ENCODE measurements around the gene COMP.

COMP gene

DNA sequence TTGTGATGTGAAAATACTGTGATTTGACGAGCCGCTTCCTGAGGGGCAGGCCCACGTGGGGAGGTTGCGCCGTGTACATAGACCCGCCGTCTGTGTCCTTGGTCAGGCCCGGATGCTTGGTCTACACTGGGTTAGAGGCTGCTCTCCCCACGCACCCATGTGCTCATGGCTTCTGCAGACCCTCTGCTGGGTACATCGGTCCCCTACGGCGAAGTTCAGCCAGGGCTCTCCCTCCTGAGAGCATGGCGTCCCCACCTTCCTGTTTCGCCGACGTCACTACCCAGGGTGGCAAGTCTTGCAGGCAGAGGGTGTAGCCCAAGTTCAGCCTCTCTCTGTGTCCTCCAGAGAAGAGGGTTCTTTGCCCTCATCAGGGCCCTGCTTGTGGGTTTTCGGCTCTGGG lies 11.0 kb downstream of the COMP start:
- H3K4me3 ChIP-seq (ENCODE audit: control insufficient read depth in 1 of 7, extremely low read depth in 1 of 7, insufficient read depth in 4 of 7, low read depth in 2 of 7, low read length in 6 of 7), result no peak overlapping the region
- peaks cover 0 to 24% (median 2%) of the 10 kb centered on the region in 5 experiments for H3K27me3 ChIP-seq (replicated peaks in 2 of 5; ENCODE audit: control insufficient read depth in 4 of 5, insufficient read depth in 5 of 5, low read length in 4 of 5)
- H3K36me3 ChIP-seq (ENCODE audit: control insufficient read depth in 4 of 4, insufficient read depth in 4 of 4, low read length in 3 of 4), result no peaks in the 10 kb centered on the region
- H3K27ac ChIP-seq (ENCODE audit: insufficient read depth in 1 of 2, low read depth in 1 of 2, low read length in 2 of 2, poor library complexity in 1 of 2, severe bottlenecking in 2 of 2), result no peak overlapping the region
- CTCF ChIA-PET, result interaction anchor here (1.5 kb wide), 1 partner anchor 67 kb away, joined by 4 read pairs; no protein-coding TSS in a partner anchor
- POLR2A ChIA-PET, result no interaction called here
- peaks cover 0 to 4% (median under 1%) of the 10 kb centered on the region in 4 experiments for H3K4me1 ChIP-seq (ENCODE audit: control extremely low read depth in 1 of 4, control insufficient read depth in 4 of 4, insufficient read depth in 4 of 4, low read length in 3 of 4)
- H3K9me3 ChIP-seq (ENCODE audit: control extremely low read depth in 1 of 5, control insufficient read depth in 4 of 5, insufficient read depth in 2 of 5, low read depth in 1 of 5, low read length in 4 of 5), result no peaks in the 10 kb centered on the region
- no peak for DNase-seq
- 97% methylated on average over 17 of the region's 17 CpGs for WGBS (ENCODE audit: insufficient coverage)

GRCh38 chr19:18778826-18779495 lies 12.1 kb downstream of the COMP start:
- H3K27me3 ChIP-seq (replicated peaks in 2 of 5; ENCODE audit: control insufficient read depth in 4 of 5, insufficient read depth in 5 of 5, low read length in 4 of 5), result peaks cover 0 to 13% (median 2%) of the 10 kb centered on the region in 5 experiments
- POLR2A ChIA-PET, result no interaction called here
- no peak overlapping the region for H3K4me3 ChIP-seq (ENCODE audit: control insufficient read depth in 1 of 7, extremely low read depth in 1 of 7, insufficient read depth in 4 of 7, low read depth in 2 of 7, low read length in 6 of 7)
- CTCF ChIA-PET, result no interaction called here
- no peak for DNase-seq
- no peak overlapping the region for H3K27ac ChIP-seq (ENCODE audit: insufficient read depth in 1 of 2, low read depth in 1 of 2, low read length in 2 of 2, poor library complexity in 1 of 2, severe bottlenecking in 2 of 2)
- H3K4me1 ChIP-seq (ENCODE audit: control extremely low read depth in 1 of 4, control insufficient read depth in 4 of 4, insufficient read depth in 4 of 4, low read length in 3 of 4), result peaks cover 0 to 4% (median under 1%) of the 10 kb centered on the region in 4 experiments
- no peaks in the 10 kb centered on the region for H3K9me3 ChIP-seq (ENCODE audit: control extremely low read depth in 1 of 5, control insufficient read depth in 4 of 5, insufficient read depth in 2 of 5, low read depth in 1 of 5, low read length in 4 of 5)
- no peaks in the 10 kb centered on the region for H3K36me3 ChIP-seq (ENCODE audit: control insufficient read depth in 4 of 4, insufficient read depth in 4 of 4, low read length in 3 of 4)
- WGBS (ENCODE audit: insufficient coverage), result 94% methylated on average over 13 of the region's 14 CpGs

GRCh38 chr19:18778076-18778389 lies 13.1 kb downstream of the COMP start:
- no peaks in the 10 kb centered on the region for H3K36me3 ChIP-seq (ENCODE audit: control insufficient read depth in 4 of 4, insufficient read depth in 4 of 4, low read length in 3 of 4)
- ChIA-PET CTCF (no interaction called here), POLR2A (no interaction called here)
- DNase-seq, result no peak
- H3K4me1 ChIP-seq (ENCODE audit: control extremely low read depth in 1 of 4, control insufficient read depth in 4 of 4, insufficient read depth in 4 of 4, low read length in 3 of 4), result peaks cover 0 to 4% (median under 1%) of the 10 kb centered on the region in 4 experiments
- no peak overlapping the region for H3K4me3 ChIP-seq (ENCODE audit: control insufficient read depth in 1 of 7, extremely low read depth in 1 of 7, insufficient read depth in 4 of 7, low read depth in 2 of 7, low read length in 6 of 7)
- no peak overlapping the region for H3K27ac ChIP-seq (ENCODE audit: insufficient read depth in 1 of 2, low read depth in 1 of 2, low read length in 2 of 2, poor library complexity in 1 of 2, severe bottlenecking in 2 of 2)
- H3K27me3 ChIP-seq (replicated peaks in 2 of 5; ENCODE audit: control insufficient read depth in 4 of 5, insufficient read depth in 5 of 5, low read length in 4 of 5), result peaks cover 0 to 13% (median 2%) of the 10 kb centered on the region in 5 experiments
- WGBS (ENCODE audit: insufficient coverage), result 54% methylated on average over 7 of the region's 11 CpGs
- H3K9me3 ChIP-seq (ENCODE audit: control extremely low read depth in 1 of 5, control insufficient read depth in 4 of 5, insufficient read depth in 2 of 5, low read depth in 1 of 5, low read length in 4 of 5), result no peaks in the 10 kb centered on the region

GRCh38 chr19:18777301-18778075 lies 13.6 kb downstream of the COMP start:
- H3K27me3 ChIP-seq (replicated peaks in 2 of 5; ENCODE audit: control insufficient read depth in 4 of 5, insufficient read depth in 5 of 5, low read length in 4 of 5), result peaks cover 0 to 13% (median 2%) of the 10 kb centered on the region in 5 experiments
- H3K36me3 ChIP-seq (ENCODE audit: control insufficient read depth in 4 of 4, insufficient read depth in 4 of 4, low read length in 3 of 4), result no peaks in the 10 kb centered on the region
- ChIA-PET POLR2A (interaction anchor here (0.7 kb wide), 1 partner anchor 17 kb away, joined by 5 read pairs; no protein-coding TSS in a partner anchor), CTCF (no interaction called here)
- DNase-seq, result no peak
- peaks cover 0 to 4% (median under 1%) of the 10 kb centered on the region in 4 experiments for H3K4me1 ChIP-seq (ENCODE audit: control extremely low read depth in 1 of 4, control insufficient read depth in 4 of 4, insufficient read depth in 4 of 4, low read length in 3 of 4)
- H3K4me3 ChIP-seq (ENCODE audit: control insufficient read depth in 1 of 7, extremely low read depth in 1 of 7, insufficient read depth in 4 of 7, low read depth in 2 of 7, low read length in 6 of 7), result no peak overlapping the region
- H3K27ac ChIP-seq (ENCODE audit: insufficient read depth in 1 of 2, low read depth in 1 of 2, low read length in 2 of 2, poor library complexity in 1 of 2, severe bottlenecking in 2 of 2), result no peak overlapping the region
- H3K9me3 ChIP-seq (ENCODE audit: control extremely low read depth in 1 of 5, control insufficient read depth in 4 of 5, insufficient read depth in 2 of 5, low read depth in 1 of 5, low read length in 4 of 5), result no peaks in the 10 kb centered on the region
- WGBS (ENCODE audit: insufficient coverage), result 76% methylated on average over 63 of the region's 71 CpGs

DNA sequence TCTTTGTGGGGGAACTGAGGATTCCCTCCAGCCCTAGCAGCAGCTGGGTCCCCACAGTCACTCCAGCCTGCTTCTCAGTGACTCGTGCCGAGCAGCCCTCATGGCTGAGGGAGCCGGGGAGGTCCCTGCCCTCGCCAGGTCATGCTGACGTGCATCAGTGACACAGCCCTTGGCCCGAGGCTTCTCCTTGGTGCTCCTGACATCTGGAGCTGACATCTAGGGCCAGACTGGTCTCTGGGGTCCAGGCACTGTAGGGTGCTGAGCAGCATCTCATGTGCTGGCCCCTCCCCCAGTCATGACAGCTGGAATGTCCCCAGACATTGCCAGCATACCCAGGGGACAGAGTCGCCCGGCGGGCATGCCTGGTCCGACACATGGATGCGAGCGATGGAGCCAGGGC lies 14.4 kb downstream of the COMP start:
- CTCF ChIA-PET, result no interaction called here
- no peak overlapping the region for H3K27ac ChIP-seq (ENCODE audit: insufficient read depth in 1 of 2, low read depth in 1 of 2, low read length in 2 of 2, poor library complexity in 1 of 2, severe bottlenecking in 2 of 2)
- H3K9me3 ChIP-seq (ENCODE audit: control extremely low read depth in 1 of 5, control insufficient read depth in 4 of 5, insufficient read depth in 2 of 5, low read depth in 1 of 5, low read length in 4 of 5), result no peaks in the 10 kb centered on the region
- POLR2A ChIA-PET, result interaction anchor here (0.7 kb wide), 1 partner anchor 18 kb away, joined by 5 read pairs; no protein-coding TSS in a partner anchor
- H3K4me1 ChIP-seq (ENCODE audit: control extremely low read depth in 1 of 4, control insufficient read depth in 4 of 4, insufficient read depth in 4 of 4, low read length in 3 of 4), result peaks cover 0 to 4% (median 0%) of the 10 kb centered on the region in 4 experiments
- no peak for DNase-seq
- no peaks in the 10 kb centered on the region for H3K36me3 ChIP-seq (ENCODE audit: control insufficient read depth in 4 of 4, insufficient read depth in 4 of 4, low read length in 3 of 4)
- H3K27me3 ChIP-seq (replicated peaks in 2 of 5; ENCODE audit: control insufficient read depth in 4 of 5, insufficient read depth in 5 of 5, low read length in 4 of 5), result peaks cover 0 to 13% (median 4%) of the 10 kb centered on the region in 5 experiments
- WGBS (ENCODE audit: insufficient coverage), result 95% methylated on average over 11 of the region's 12 CpGs
- no peak overlapping the region for H3K4me3 ChIP-seq (ENCODE audit: control insufficient read depth in 1 of 7, extremely low read depth in 1 of 7, insufficient read depth in 4 of 7, low read depth in 2 of 7, low read length in 6 of 7)

GRCh38 chr19:18776288-18776594 lies 14.9 kb downstream of the COMP start:
- Histone ChIP-seq H3K36me3 (ENCODE audit: control insufficient read depth in 4 of 4, insufficient read depth in 4 of 4, low read length in 3 of 4) (no peaks in the 10 kb centered on the region), H3K27me3 (replicated peaks in 2 of 5; ENCODE audit: control insufficient read depth in 4 of 5, insufficient read depth in 5 of 5, low read length in 4 of 5) (peaks cover 0 to 13% (median 4%) of the 10 kb centered on the region in 5 experiments), H3K4me1 (ENCODE audit: control extremely low read depth in 1 of 4, control insufficient read depth in 4 of 4, insufficient read depth in 4 of 4, low read length in 3 of 4) (peaks cover 0 to 4% (median 0%) of the 10 kb centered on the region in 4 experiments), H3K9me3 (ENCODE audit: control extremely low read depth in 1 of 5, control insufficient read depth in 4 of 5, insufficient read depth in 2 of 5, low read depth in 1 of 5, low read length in 4 of 5) (no peaks in the 10 kb centered on the region), H3K27ac (ENCODE audit: insufficient read depth in 1 of 2, low read depth in 1 of 2, low read length in 2 of 2, poor library complexity in 1 of 2, severe bottlenecking in 2 of 2) (no peak overlapping the region), H3K4me3 (ENCODE audit: control insufficient read depth in 1 of 7, extremely low read depth in 1 of 7, insufficient read depth in 4 of 7, low read depth in 2 of 7, low read length in 6 of 7) (no peak overlapping the region)
- WGBS (ENCODE audit: insufficient coverage), result 93% methylated on average over 6 of the region's 8 CpGs
- ChIA-PET CTCF (no interaction called here), POLR2A (no interaction called here)
- no peak for DNase-seq

- no peak for DNase-seq
- POLR2A ChIA-PET, result no interaction called here
- WGBS (ENCODE audit: insufficient coverage), result 96% methylated on average over 33 of the region's 33 CpGs
- no peaks in the 10 kb centered on the region for H3K9me3 ChIP-seq (ENCODE audit: control extremely low read depth in 1 of 5, control insufficient read depth in 4 of 5, insufficient read depth in 2 of 5, low read depth in 1 of 5, low read length in 4 of 5)
- CTCF ChIA-PET, result no interaction called here
- no peak overlapping the region for H3K4me3 ChIP-seq (ENCODE audit: control insufficient read depth in 1 of 7, extremely low read depth in 1 of 7, insufficient read depth in 4 of 7, low read depth in 2 of 7, low read length in 6 of 7)
- H3K27ac ChIP-seq (ENCODE audit: insufficient read depth in 1 of 2, low read depth in 1 of 2, low read length in 2 of 2, poor library complexity in 1 of 2, severe bottlenecking in 2 of 2), result no peak overlapping the region
- no peaks in the 10 kb centered on the region for H3K36me3 ChIP-seq (ENCODE audit: control insufficient read depth in 4 of 4, insufficient read depth in 4 of 4, low read length in 3 of 4)
- peaks cover 0 to 4% (median 0%) of the 10 kb centered on the region in 4 experiments for H3K4me1 ChIP-seq (ENCODE audit: control extremely low read depth in 1 of 4, control insufficient read depth in 4 of 4, insufficient read depth in 4 of 4, low read length in 3 of 4)
- peaks cover 0 to 13% (median 4%) of the 10 kb centered on the region in 5 experiments for H3K27me3 ChIP-seq (replicated peaks in 2 of 5; ENCODE audit: control insufficient read depth in 4 of 5, insufficient read depth in 5 of 5, low read length in 4 of 5)
These were observed 15.4 kb downstream of the COMP start for GRCh38 chr19:18775586-18776287.

Data from common myeloid progenitor, CD34-positive (primary cell).